GM23338 (cell line): ENCODE data around the gene KAZN.

ENCODE experiments used
- CREB1 ChIP-seq: fragments of 250-450 bp; sonication (Bioruptor Pico); IDR thresholded peaks from 2 replicates; pipeline ENCODE4 v1.5.0; 2020; ENCODE audit warnings: low read depth, mild to moderate bottlenecking, moderate library complexity
- CTCF ChIP-seq, 2 experiments: fragments of 200-600 bp in 1 of 2; sonication (generic) in 1 of 2; conservative IDR thresholded peaks; 2 replicates each; pipeline versions ENCODE4 v1.5.1 to v1.6.1; 2016 to 2017; ENCODE audit warnings: antibody characterized with exemption in 2 of 2, low read depth in 2 of 2, mild to moderate bottlenecking in 2 of 2, moderate library complexity in 1 of 2
- ETS1 ChIP-seq: IDR thresholded peaks from 2 replicates; pipeline ENCODE4 v1.6.1; 2016; ENCODE audit warnings: antibody characterized with exemption
- EZH2 ChIP-seq: fragments of 200-600 bp; sonication (generic); IDR thresholded peaks from one replicate; pipeline ENCODE4 v1.8.0; 2017; ENCODE audit warnings: antibody characterized with exemption, mild to moderate bottlenecking, low read depth; ENCODE audit not compliant: unreplicated experiment
- EZH2phosphoT487 ChIP-seq: fragments of 200-600 bp; sonication (generic); IDR thresholded peaks from one replicate; pipeline ENCODE4 v1.8.1; 2018; ENCODE audit warnings: antibody characterized with exemption; ENCODE audit not compliant: unreplicated experiment
- JUNB ChIP-seq: IDR thresholded peaks from one replicate; pipeline ENCODE4 v1.6.1; 2016; ENCODE audit warnings: antibody characterized with exemption; ENCODE audit not compliant: unreplicated experiment
- NANOG ChIP-seq: IDR thresholded peaks from 2 replicates; pipeline ENCODE4 v1.6.1; 2016; ENCODE audit warnings: antibody characterized with exemption, borderline replicate concordance
- POLR2AphosphoS5 ChIP-seq: IDR thresholded peaks from 2 replicates; pipeline ENCODE4 v1.6.1; 2016; ENCODE audit warnings: antibody characterized with exemption, low read depth
- REST ChIP-seq: IDR thresholded peaks from one replicate; pipeline ENCODE4 v1.6.1; 2018; ENCODE audit warnings: antibody characterized with exemption; ENCODE audit not compliant: unreplicated experiment
- STAT1 ChIP-seq: IDR thresholded peaks from one replicate; pipeline ENCODE4 v1.6.1; 2016; ENCODE audit warnings: antibody characterized with exemption; ENCODE audit not compliant: unreplicated experiment
- ZNF462 ChIP-seq: fragments of 250-450 bp; sonication (Bioruptor Pico); IDR thresholded peaks from 2 replicates; pipeline ENCODE4 v1.5.0; 2020; ENCODE audit warnings: mild to moderate bottlenecking, moderate library complexity

GRCh38 chr1:15012822-15013221, 414.3 kb downstream of the KAZN start:
- TF ChIP-seq POLR2AphosphoS5 (no peak), CTCF (conservative IDR thresholded peaks at IDR 0.05; ENCODE audit: low read depth in 2 of 2) (no peak), EZH2 (no peak), REST (no peak), CREB1 (CRISPR knock-in tag) (no peak), EZH2phosphoT487 (no peak), ETS1 (no peak), NANOG (no peak), JUNB (no peak), ZNF462 (CRISPR knock-in tag) (no peak), STAT1 (no peak)
